ENCODE data around the gene DLK2. TPM values are rescaled to one million over a fixed set of nuclear protein-coding genes. Genes with fewer than 3 reads are reported as not detected.
A peak's percentile ranks its signal among the peaks of the same experiment; 100 is the strongest.

The DLK2 gene
- total and polyA plus RNA-seq, 2 of the 13 experiments (the other 11 are each of a cell fraction or from before 2014, with no cell fraction given), result 1.2 to 3.8 TPM

GRCh38 chr6:43477235-43478007 lies 22.1 kb upstream of the DLK2 start, which contains the start of gene TJAP1 (continued):
- TF ChIP-seq NFE2 (CRISPR knock-in tag; IDR thresholded peaks at IDR 0.05) (no peak), ZNF256 (CRISPR knock-in tag; conservative IDR thresholded peaks at IDR 0.05) (no peak), EHMT2 (IDR thresholded peaks at IDR 0.05; ENCODE audit: borderline replicate concordance, low read depth, low read length) (no peak), ZNF710 (CRISPR knock-in tag; IDR thresholded peaks at IDR 0.05; ENCODE audit: borderline replicate concordance) (no peak), KDM5A (IDR thresholded peaks at IDR 0.05; ENCODE audit: borderline replicate concordance, low read length) (peak; percentile 92)
- TF ChIP-seq, protein P1, sequence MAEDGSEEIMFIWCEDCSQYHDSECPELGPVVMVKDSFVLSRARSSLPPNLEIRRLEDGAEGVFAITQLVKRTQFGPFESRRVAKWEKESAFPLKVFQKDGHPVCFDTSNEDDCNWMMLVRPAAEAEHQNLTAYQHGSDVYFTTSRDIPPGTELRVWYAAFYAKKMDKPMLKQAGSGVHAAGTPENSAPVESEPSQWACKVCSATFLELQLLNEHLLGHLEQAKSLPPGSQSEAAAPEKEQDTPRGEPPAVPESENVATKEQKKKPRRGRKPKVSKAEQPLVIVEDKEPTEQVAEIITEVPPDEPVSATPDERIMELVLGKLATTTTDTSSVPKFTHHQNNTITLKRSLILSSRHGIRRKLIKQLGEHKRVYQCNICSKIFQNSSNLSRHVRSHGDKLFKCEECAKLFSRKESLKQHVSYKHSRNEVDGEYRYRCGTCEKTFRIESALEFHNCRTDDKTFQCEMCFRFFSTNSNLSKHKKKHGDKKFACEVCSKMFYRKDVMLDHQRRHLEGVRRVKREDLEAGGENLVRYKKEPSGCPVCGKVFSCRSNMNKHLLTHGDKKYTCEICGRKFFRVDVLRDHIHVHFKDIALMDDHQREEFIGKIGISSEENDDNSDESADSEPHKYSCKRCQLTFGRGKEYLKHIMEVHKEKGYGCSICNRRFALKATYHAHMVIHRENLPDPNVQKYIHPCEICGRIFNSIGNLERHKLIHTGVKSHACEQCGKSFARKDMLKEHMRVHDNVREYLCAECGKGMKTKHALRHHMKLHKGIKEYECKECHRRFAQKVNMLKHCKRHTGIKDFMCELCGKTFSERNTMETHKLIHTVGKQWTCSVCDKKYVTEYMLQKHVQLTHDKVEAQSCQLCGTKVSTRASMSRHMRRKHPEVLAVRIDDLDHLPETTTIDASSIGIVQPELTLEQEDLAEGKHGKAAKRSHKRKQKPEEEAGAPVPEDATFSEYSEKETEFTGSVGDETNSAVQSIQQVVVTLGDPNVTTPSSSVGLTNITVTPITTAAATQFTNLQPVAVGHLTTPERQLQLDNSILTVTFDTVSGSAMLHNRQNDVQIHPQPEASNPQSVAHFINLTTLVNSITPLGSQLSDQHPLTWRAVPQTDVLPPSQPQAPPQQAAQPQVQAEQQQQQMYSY (CRISPR knock-in tag; IDR thresholded peaks at IDR 0.05), result no peak; the same call in 1 of the 2 replicates
- TF ChIP-seq, protein P2, sequence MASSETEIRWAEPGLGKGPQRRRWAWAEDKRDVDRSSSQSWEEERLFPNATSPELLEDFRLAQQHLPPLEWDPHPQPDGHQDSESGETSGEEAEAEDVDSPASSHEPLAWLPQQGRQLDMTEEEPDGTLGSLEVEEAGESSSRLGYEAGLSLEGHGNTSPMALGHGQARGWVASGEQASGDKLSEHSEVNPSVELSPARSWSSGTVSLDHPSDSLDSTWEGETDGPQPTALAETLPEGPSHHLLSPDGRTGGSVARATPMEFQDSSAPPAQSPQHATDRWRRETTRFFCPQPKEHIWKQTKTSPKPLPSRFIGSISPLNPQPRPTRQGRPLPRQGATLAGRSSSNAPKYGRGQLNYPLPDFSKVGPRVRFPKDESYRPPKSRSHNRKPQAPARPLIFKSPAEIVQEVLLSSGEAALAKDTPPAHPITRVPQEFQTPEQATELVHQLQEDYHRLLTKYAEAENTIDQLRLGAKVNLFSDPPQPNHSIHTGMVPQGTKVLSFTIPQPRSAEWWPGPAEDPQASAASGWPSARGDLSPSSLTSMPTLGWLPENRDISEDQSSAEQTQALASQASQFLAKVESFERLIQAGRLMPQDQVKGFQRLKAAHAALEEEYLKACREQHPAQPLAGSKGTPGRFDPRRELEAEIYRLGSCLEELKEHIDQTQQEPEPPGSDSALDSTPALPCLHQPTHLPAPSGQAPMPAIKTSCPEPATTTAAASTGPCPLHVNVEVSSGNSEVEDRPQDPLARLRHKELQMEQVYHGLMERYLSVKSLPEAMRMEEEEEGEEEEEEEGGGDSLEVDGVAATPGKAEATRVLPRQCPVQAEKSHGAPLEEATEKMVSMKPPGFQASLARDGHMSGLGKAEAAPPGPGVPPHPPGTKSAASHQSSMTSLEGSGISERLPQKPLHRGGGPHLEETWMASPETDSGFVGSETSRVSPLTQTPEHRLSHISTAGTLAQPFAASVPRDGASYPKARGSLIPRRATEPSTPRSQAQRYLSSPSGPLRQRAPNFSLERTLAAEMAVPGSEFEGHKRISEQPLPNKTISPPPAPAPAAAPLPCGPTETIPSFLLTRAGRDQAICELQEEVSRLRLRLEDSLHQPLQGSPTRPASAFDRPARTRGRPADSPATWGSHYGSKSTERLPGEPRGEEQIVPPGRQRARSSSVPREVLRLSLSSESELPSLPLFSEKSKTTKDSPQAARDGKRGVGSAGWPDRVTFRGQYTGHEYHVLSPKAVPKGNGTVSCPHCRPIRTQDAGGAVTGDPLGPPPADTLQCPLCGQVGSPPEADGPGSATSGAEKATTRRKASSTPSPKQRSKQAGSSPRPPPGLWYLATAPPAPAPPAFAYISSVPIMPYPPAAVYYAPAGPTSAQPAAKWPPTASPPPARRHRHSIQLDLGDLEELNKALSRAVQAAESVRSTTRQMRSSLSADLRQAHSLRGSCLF (CRISPR knock-in tag; IDR thresholded peaks at IDR 0.05; ENCODE audit: borderline replicate concordance), result no peak
- TF ChIP-seq, protein P3, sequence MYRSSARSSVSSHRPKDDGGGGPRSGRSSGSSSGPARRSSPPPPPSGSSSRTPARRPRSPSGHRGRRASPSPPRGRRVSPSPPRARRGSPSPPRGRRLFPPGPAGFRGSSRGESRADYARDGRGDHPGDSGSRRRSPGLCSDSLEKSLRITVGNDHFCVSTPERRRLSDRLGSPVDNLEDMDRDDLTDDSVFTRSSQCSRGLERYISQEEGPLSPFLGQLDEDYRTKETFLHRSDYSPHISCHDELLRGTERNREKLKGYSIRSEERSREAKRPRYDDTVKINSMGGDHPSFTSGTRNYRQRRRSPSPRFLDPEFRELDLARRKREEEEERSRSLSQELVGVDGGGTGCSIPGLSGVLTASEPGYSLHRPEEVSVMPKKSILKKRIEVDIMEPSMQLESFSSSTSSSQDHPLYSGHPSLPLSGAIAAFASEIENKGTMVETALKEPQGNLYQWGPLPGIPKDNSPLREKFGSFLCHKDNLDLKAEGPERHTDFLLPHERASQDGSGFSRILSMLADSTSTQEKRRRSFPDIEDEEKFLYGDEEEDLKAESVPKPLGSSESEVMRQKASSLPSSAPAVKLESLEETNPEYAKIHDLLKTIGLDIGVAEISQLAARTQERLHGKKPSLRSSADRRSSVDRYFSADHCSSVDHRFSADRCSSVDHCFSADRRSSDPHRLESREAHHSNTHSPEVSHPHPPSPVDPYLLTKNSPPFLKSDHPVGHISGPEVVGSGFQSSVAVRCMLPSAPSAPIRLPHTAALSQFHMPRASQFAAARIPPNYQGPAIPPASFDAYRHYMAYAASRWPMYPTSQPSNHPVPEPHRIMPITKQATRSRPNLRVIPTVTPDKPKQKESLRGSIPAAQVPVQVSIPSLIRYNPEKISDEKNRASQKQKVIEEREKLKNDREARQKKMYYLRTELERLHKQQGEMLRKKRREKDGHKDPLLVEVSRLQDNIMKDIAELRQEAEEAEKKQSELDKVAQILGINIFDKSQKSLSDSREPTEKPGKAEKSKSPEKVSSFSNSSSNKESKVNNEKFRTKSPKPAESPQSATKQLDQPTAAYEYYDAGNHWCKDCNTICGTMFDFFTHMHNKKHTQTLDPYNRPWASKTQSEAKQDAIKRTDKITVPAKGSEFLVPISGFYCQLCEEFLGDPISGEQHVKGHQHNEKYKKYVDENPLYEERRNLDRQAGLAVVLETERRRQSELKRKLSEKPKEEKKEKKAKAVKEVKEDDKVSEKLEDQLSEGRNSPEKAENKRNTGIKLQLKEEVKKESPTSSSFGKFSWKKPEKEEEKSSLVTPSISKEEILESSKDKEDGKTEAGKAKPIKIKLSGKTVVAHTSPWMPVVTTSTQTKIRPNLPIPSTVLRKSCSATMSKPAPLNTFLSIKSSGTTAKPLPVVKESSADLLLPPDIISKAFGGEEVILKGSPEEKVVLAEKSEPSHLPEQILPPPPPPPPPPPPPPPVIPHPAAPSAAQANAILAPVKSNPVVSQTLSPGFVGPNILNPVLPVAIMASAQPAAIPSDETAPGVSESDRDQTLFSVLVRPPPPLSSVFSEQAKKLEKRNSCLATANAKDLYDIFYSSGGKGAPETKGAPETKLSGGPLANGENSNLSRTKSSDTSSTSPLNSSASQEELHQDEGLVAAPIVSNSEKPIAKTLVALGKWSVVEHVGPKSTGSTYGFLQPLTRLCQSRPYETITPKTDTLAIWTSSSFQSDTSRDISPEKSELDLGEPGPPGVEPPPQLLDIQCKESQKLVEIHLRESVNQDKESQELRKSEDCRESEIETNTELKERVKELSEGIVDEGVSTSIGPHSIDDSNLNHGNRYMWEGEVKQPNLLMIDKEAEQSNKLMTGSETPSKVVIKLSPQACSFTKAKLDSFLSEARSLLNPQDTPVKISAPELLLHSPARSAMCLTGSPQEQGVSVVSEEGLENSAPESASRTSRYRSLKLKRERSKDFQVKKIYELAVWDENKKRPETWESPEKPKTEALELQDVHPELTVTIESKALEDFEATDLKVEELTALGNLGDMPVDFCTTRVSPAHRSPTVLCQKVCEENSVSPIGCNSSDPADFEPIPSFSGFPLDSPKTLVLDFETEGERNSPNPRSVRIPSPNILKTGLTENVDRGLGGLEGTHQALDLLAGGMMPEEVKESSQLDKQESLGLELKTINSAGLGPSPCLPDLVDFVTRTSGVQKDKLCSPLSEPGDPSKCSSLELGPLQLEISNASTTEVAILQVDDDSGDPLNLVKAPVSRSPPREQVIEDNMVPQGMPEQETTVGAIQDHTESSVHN (CRISPR knock-in tag; IDR thresholded peaks at IDR 0.05), result no peak
